ENCODE data around the gene CCDC174. TPM values are rescaled to one million over a fixed set of nuclear protein-coding genes. Genes with fewer than 3 reads are reported as not detected.

CCDC174 gene
- total RNA-seq, 4 donors from 2014 or later = 21.2 to 30.1 (median 25.5) TPM

GRCh38 chr3:14718539-14718938 is 67.0 kb downstream of the CCDC174 start:
- TF ChIP-seq CTCF (IDR thresholded peaks at IDR 0.05) (no peak), POLR2A (IDR thresholded peaks at IDR 0.05) (no peak)
- intact Hi-C loops (cut with DNase I) = no loop called here
- DNase-seq = no peak
- Histone ChIP-seq H3K4me3 (replicated peaks in 1 of 3) (no peak overlapping the region), H3K9me3 (no peaks in the 10 kb centered on the region), H3K4me1 (no peaks in the 10 kb centered on the region), H3K36me3 (no peaks in the 10 kb centered on the region), H3K27me3 (no peaks in the 10 kb centered on the region), H3K27ac (no peak overlapping the region)
- WGBS, 2 donors = 68 to 81% methylated on average over 2 of the region's 2 CpGs

GRCh38 chr3:14719006-14719405 is 67.4 kb downstream of the CCDC174 start:
- intact Hi-C loops (cut with DNase I) = no loop called here
- no peaks in the 10 kb centered on the region for H3K4me1 ChIP-seq
- H3K4me3 ChIP-seq (replicated peaks in 1 of 3) = no peak overlapping the region
- no peak for DNase-seq
- WGBS, 2 donors = 97 to 99% methylated on average over 2 of the region's 2 CpGs
- H3K27me3 ChIP-seq = no peaks in the 10 kb centered on the region
- no peaks in the 10 kb centered on the region for H3K9me3 ChIP-seq
- H3K36me3 ChIP-seq = no peaks in the 10 kb centered on the region
- TF ChIP-seq CTCF (IDR thresholded peaks at IDR 0.05) (no peak), POLR2A (IDR thresholded peaks at IDR 0.05) (no peak)
- H3K27ac ChIP-seq = no peak overlapping the region

- no peaks in the 10 kb centered on the region for H3K9me3 ChIP-seq
- WGBS, 2 donors = 84 to 85% methylated on average over 8 of the region's 8 CpGs
- H3K4me3 ChIP-seq (replicated peaks in 1 of 3) = no peak overlapping the region
- intact Hi-C loops (cut with DNase I) = no loop called here
- H3K4me1 ChIP-seq = no peaks in the 10 kb centered on the region
- TF ChIP-seq CTCF (IDR thresholded peaks at IDR 0.05) = no peak
- H3K27ac ChIP-seq = no peak overlapping the region
- DNase-seq = no peak
- H3K36me3 ChIP-seq = no peaks in the 10 kb centered on the region
- H3K27me3 ChIP-seq = no peaks in the 10 kb centered on the region
These were observed 69.7 kb downstream of the CCDC174 start for GRCh38 chr3:14721126-14721864.

Other genes starting within 250 kb of the CCDC174 start
- 10 to 100 TPM; 42.7 to 98.0 (median 72.5) TPM for gene SLC6A6, start 249.2 kb upstream of the CCDC174 start, total RNA-seq
- under 1 TPM; 0.22 to 0.44 (median 0.39) TPM for gene GRIP2, start 111.4 kb upstream of the CCDC174 start, total RNA-seq
- under 1 TPM in 1 of 4 donors, not detected in 3; 0.29 TPM for gene C3orf20, start 23.4 kb downstream of the CCDC174 start, total RNA-seq
- 10 to 100 TPM; 13.0 to 29.3 (median 17.4) TPM for gene FGD5, start 167.2 kb downstream of the CCDC174 start, total RNA-seq

Measured in thyroid gland (tissue), 4 donors.